Loucy (cell line): ENCODE data around the gene CFAP90.

Source experiments
- H2AFZ ChIP-seq: fragments of 200-600 bp; sonication (generic); 2 replicates; pipeline ENCODE4 v1.6.0; 2016; ENCODE audit warnings: antibody characterized with exemption, mild to moderate bottlenecking, low read length, moderate library complexity
- H3F3A ChIP-seq: fragments of 200-600 bp; 2 replicates; pipeline ENCODE4 v1.6.0; 2016; ENCODE audit warnings: antibody characterized with exemption, low read depth, mild to moderate bottlenecking
- H3K27me3 ChIP-seq: fragments of 200-600 bp; sonication (generic); 2 replicates; pipeline ENCODE4 v1.6.1; 2014; ENCODE audit warnings: low read length, mild to moderate bottlenecking; ENCODE audit not compliant: insufficient read depth, poor library complexity, severe bottlenecking
- H3K36me3 ChIP-seq: fragments of 200-600 bp; sonication (generic); 2 replicates; pipeline ENCODE4 v1.6.1; 2016; ENCODE audit warnings: low read length; ENCODE audit not compliant: insufficient read depth
- H3K4me1 ChIP-seq: fragments of 200-600 bp; sonication (generic); 2 replicates; pipeline ENCODE4 v1.5.1; 2014; ENCODE audit warnings: low read length, mild to moderate bottlenecking; ENCODE audit not compliant: insufficient read depth, poor library complexity, severe bottlenecking
- H3K4me2 ChIP-seq: fragments of 200-600 bp; sonication (generic); 2 replicates; pipeline ENCODE4 v1.6.0; 2014; ENCODE audit warnings: antibody characterized with exemption, low read length, low read depth, mild to moderate bottlenecking; ENCODE audit not compliant: poor library complexity, severe bottlenecking
- H3K4me3 ChIP-seq: fragments of 200-600 bp; sonication (generic); 2 replicates; pipeline ENCODE4 v1.5.1; 2014; ENCODE audit warnings: low read length, mild to moderate bottlenecking, mixed read lengths; ENCODE audit not compliant: poor library complexity, severe bottlenecking
- H3K79me2 ChIP-seq: fragments of 200-600 bp; sonication (generic); 2 replicates; pipeline ENCODE4 v1.6.1; 2014; ENCODE audit warnings: low read length; ENCODE audit not compliant: insufficient read depth
- H3K9ac ChIP-seq: fragments of 200-600 bp; sonication (generic); 2 replicates; pipeline ENCODE4 v1.6.0; 2014; ENCODE audit warnings: mild to moderate bottlenecking, low read depth, low read length, moderate library complexity; ENCODE audit not compliant: poor library complexity, severe bottlenecking
- H3K9me2 ChIP-seq: fragments of 200-600 bp; sonication (generic); replicated peaks from 2 replicates; pipeline ENCODE4 v1.6.1; 2016; ENCODE audit warnings: low read depth, low read length, mixed read lengths
- H3K9me3 ChIP-seq: fragments of 200-600 bp; sonication (generic); 2 replicates; pipeline ENCODE4 v1.6.1; 2014; ENCODE audit warnings: mild to moderate bottlenecking, antibody characterized with exemption, low read length, low read depth; ENCODE audit not compliant: insufficient read depth
- H4K20me1 ChIP-seq: fragments of 200-600 bp; sonication (generic); 2 replicates; pipeline ENCODE4 v1.6.0; 2014; ENCODE audit warnings: antibody characterized with exemption, low read length, mild to moderate bottlenecking; ENCODE audit not compliant: insufficient read depth, poor library complexity, severe bottlenecking
- CTCF ChIP-seq: fragments of 200-600 bp; sonication (generic); conservative IDR thresholded peaks from 2 replicates; pipeline ENCODE4 v1.5.1; 2014; ENCODE audit warnings: mild to moderate bottlenecking, antibody characterized with exemption, low read length
- EZH2phosphoT487 ChIP-seq: fragments of 200-600 bp; IDR thresholded peaks from 2 replicates; pipeline ENCODE4 v1.6.1; 2018; ENCODE audit warnings: antibody characterized with exemption, mild to moderate bottlenecking, moderate library complexity, borderline replicate concordance

The CFAP90 gene

GRCh38 chr5:7784683-7785380 is 66.1 kb downstream of the CFAP90 start:
- Histone ChIP-seq H3K9me2 (no peaks in the 10 kb centered on the region), H3K79me2 (no peaks in the 10 kb centered on the region), H3K9me3 (no peaks in the 10 kb centered on the region), H3K9ac (no peak overlapping the region), H3K27me3 (peaks cover 81% of the 10 kb centered on the region), H3K36me3 (no peaks in the 10 kb centered on the region), H3K4me2 (no peak overlapping the region), H3K4me3 (no peak overlapping the region), H3K4me1 (peaks cover 2% of the 10 kb centered on the region), H4K20me1 (no peaks in the 10 kb centered on the region), H3F3A (no peaks in the 10 kb centered on the region), H2AFZ (no peak overlapping the region)
- no peak for TF ChIP-seq CTCF
- TF ChIP-seq EZH2phosphoT487 = no peak

GRCh38 chr5:7781899-7782298 is 69.0 kb downstream of the CFAP90 start:
- Histone ChIP-seq H3K27me3 (peaks cover 91% of the 10 kb centered on the region), H3K36me3 (no peaks in the 10 kb centered on the region), H3K9me2 (no peaks in the 10 kb centered on the region), H3K4me3 (no peak overlapping the region), H4K20me1 (no peaks in the 10 kb centered on the region), H3K79me2 (no peaks in the 10 kb centered on the region), H3K9me3 (no peaks in the 10 kb centered on the region), H3F3A (no peaks in the 10 kb centered on the region), H3K4me1 (peaks cover 15% of the 10 kb centered on the region), H2AFZ (no peak overlapping the region), H3K4me2 (no peak overlapping the region), H3K9ac (no peak overlapping the region)
- TF ChIP-seq EZH2phosphoT487 (no peak), CTCF (no peak)
